Effector memory CD8-positive, alpha-beta T cell (primary cell): Measurements from ENCODE around the gene MARS1.
"Not testable (repeated sequence)": the region's sequence is repeated elsewhere in the genome, so short reads cannot be mapped to it uniquely, and the experiment has no call there.

ENCODE experiments used
- ATAC-seq: fragments of 150-1000 bp; cut with Tn5 transposase; replicated peaks from 2 replicates; pipeline ENCODE4 v1.10.0; 2021; ENCODE audit warnings: mild to moderate bottlenecking, moderate library complexity
- DNase-seq, 3 experiments: peaks; one replicate each; pipeline ENCODE4 v3.0.0; 2021
- H3K27ac Mint-ChIP-seq, 2 donors: one replicate each; pipeline ENCODE4 v1.8.0; 2022; ENCODE audit warnings: mild to moderate bottlenecking in 2 of 2, mixed read lengths in 2 of 2, moderate library complexity in 2 of 2
- H3K27me3 Mint-ChIP-seq, 2 donors: one replicate each; pipeline ENCODE4 v1.8.0; 2022; ENCODE audit warnings: mixed read lengths in 2 of 2
- H3K36me3 Mint-ChIP-seq: one replicate; pipeline ENCODE4 v1.8.0; 2022; ENCODE audit warnings: mild to moderate bottlenecking, moderate library complexity, mixed read lengths; ENCODE audit not compliant: insufficient read depth
- H3K4me1 Mint-ChIP-seq, 2 donors: one replicate each; pipeline ENCODE4 v1.8.0; 2022; ENCODE audit warnings: low read depth in 2 of 2, mixed read lengths in 2 of 2
- H3K4me3 Mint-ChIP-seq, 2 donors: one replicate each; pipeline ENCODE4 v1.8.0; 2022; ENCODE audit warnings: mild to moderate bottlenecking in 2 of 2, mixed read lengths in 2 of 2, moderate library complexity in 2 of 2
- H3K9me3 Mint-ChIP-seq, 2 donors: one replicate each; pipeline ENCODE4 v1.8.0; 2022; ENCODE audit warnings: mixed read lengths in 2 of 2

Gene MARS1

DNA sequence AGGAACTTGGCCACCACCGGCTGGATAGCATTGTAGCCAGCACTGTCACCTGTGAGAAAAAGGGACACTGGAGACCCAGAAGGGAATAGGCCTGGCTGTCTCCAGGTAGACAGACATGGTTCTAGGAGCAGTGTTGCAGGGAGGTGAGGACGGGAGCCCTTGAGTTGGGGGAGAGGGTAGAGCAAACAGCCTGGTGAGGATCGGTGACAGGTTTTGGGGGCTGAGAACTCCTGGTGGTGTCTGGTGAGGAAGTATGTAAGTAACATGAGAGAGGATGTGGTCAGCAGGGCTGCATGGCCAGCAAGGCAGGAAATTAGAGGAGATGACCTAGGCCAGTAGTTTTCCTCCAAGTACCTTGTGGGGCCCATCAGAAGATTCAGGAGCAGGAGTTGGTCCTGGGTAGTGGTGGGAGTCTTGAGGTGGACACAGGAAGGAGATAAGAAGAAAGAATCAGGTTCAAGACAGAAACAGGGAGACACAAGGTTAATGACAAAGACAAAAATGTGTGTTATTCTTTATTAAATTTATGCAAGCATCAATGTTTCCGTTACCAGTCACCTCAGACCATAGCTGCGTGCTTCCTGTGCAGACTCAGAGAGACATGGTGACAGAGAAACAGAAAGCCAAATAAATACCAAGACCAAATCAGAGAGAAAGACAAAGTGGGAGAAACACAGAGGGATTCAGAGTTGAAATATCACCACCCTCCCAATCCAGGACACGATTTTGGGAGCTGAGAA is 8.3 kb upstream of the MARS1 start, which contains the start of gene ARHGAP9:
TSS of gene ARHGAP9 (minus strand) at position 491 of the 740 bp plus-strand sequence. CDS start at position 31, 460 bp downstream.
- H3K4me3 Mint-ChIP-seq, result peak within 1 kb of the TSS; percentile 97 to 98
- peak within 1 kb of the TSS; percentile 96 to 98 for H3K27ac Mint-ChIP-seq
- no peaks in the 10 kb centered on the region for H3K27me3 Mint-ChIP-seq
- peak; percentile 53 to 72 (median 57) for DNase-seq
- H3K9me3 Mint-ChIP-seq, result no peaks in the 10 kb centered on the region
- H3K4me1 Mint-ChIP-seq, result peaks cover 64% of the 10 kb centered on the region in 2 donors
- peaks cover 54% of the 10 kb centered on the region for H3K36me3 Mint-ChIP-seq
- peak; percentile 67 for ATAC-seq

DNA sequence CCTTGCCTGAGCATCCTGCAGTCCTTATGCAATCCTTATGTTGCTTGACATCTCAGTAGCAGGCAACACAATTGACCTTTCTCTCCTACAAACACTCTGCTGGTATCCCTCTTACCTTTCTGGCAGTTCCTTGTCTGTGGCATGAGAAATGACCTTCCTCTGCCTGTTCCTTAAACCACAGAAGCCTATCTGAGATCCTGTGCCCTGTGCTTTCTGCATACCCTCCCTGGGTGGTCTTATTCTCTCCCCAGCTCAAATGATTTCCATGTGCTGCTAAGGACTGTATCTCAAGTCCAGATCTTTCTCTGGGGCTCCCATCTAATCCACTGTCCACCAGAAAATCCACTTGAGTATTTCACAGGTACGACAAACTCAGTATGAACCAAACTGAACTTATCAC is 6.2 kb upstream of the MARS1 start:
- DNase-seq (no peak), ATAC-seq (no peak)
- Mint-ChIP-seq H3K4me1 (peaks cover 51 to 53% of the 10 kb centered on the region in 2 donors), H3K27ac (peak overlapping the region; percentile 96 to 98), H3K4me3 (peak overlapping the region; percentile 6 to 98), H3K9me3 (no peaks in the 10 kb centered on the region), H3K36me3 (peaks cover 41% of the 10 kb centered on the region), H3K27me3 (no peaks in the 10 kb centered on the region)

DNA sequence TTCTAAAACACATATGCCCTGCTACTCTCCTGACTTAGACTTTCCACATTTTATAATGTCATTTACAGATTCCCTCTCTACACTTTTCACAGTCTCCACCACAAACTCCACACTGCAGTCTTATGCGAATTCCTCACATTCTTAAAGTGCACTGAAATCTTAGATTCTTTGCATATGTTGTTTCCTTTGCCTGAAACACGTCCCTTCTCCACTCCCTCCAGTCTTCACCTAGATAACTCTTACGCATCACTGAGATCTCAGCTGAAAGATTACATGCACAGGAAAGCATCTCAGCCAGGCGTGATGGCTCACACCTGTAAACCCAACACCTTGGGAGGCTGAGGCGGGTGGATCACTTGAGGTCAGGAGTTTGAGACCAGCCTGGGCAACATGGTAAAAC is 4.4 kb upstream of the MARS1 start:
- Mint-ChIP-seq H3K27ac (peak overlapping the region; percentile 1 to 75), H3K27me3 (no peaks in the 10 kb centered on the region), H3K4me1 (peaks cover 39 to 46% of the 10 kb centered on the region in 2 donors), H3K9me3 (no peaks in the 10 kb centered on the region), H3K4me3 (no peak overlapping the region), H3K36me3 (peaks cover 28% of the 10 kb centered on the region)
- DNase-seq (no peak), ATAC-seq (no peak)

DNA sequence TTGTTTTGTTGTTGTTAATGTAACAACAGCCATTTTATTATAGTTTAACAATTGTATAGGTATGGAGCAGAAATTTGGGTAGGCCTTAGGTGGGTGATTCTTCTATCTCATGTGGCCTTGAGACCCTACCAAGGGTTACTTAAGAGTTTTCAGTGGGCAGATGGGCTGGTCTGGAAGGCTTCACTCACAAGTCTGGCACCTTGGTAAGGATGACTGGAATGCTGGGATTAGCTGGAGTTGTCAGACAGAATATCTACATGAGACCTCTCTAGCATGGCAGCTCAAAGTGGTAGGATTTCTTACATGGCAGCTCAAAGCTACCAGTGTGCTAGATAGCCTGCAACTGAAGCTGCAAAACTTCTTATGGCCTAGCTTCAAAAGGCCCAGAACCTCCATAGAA is 2.2 kb upstream of the MARS1 start:
- Mint-ChIP-seq H3K4me1 (peaks cover 30% of the 10 kb centered on the region in 2 donors), H3K4me3 (no peak overlapping the region), H3K9me3 (no peaks in the 10 kb centered on the region), H3K27me3 (no peaks in the 10 kb centered on the region), H3K27ac (no peak overlapping the region), H3K36me3 (peaks cover 19% of the 10 kb centered on the region)
- DNase-seq (no peak), ATAC-seq (no peak)

GRCh38 chr12:57487055-57487596 is 742 bp upstream of the MARS1 start:
- ATAC-seq (no peak), DNase-seq (no peak)
- Mint-ChIP-seq H3K27ac (peak overlapping the region in 1 of 2 donors; percentile 84), H3K4me1 (peaks cover 22 to 23% of the 10 kb centered on the region in 2 donors), H3K27me3 (no peaks in the 10 kb centered on the region), H3K4me3 (peak overlapping the region; percentile 90 to 99), H3K9me3 (no peaks in the 10 kb centered on the region), H3K36me3 (peaks cover 31% of the 10 kb centered on the region)

DNA sequence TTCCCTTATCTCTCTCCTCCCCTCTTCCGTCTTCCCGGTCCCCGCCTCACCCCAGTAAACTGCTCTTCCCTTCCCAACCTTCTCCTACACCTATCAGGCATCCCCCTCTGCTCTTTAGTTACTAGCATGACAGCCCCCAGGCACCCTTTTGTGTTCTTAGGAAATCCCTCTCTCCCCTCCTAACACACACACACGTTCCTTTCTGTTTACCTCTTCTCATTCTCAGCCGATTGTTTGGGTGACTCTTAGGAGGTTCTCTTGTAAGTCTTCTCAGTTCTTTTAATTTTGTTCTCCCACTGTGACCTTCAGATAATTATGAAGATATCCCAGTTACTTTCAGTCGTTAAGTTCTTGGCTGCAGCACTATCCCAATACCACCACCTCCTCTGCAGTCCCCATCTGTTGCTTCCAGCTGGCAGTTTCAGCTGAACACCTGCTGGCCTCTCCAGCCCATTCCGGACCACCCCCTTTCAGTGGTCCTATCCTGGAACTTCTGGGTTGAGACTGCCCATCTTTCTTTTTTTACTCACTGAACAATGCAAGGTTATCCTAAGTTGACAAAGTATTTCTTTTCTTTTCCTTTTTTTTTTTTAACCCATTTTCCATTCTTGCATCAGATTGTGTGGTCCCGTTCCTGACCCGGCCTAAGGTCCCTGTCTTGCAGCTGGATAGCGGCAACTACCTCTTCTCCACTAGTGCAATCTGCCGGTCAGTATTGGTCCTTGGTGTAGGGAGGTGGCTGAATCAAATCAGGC is 711 bp downstream of the MARS1 start:
- peak overlapping the region; percentile 84 to 97 for H3K27ac Mint-ChIP-seq
- no peaks in the 10 kb centered on the region for H3K9me3 Mint-ChIP-seq
- H3K4me1 Mint-ChIP-seq, result peaks cover 19 to 23% of the 10 kb centered on the region in 2 donors
- H3K27me3 Mint-ChIP-seq, result no peaks in the 10 kb centered on the region
- no peak for ATAC-seq
- DNase-seq, result no peak
- H3K36me3 Mint-ChIP-seq, result peaks cover 40% of the 10 kb centered on the region
- peak overlapping the region; percentile 90 to 99 for H3K4me3 Mint-ChIP-seq

- H3K27me3 Mint-ChIP-seq, result no peaks in the 10 kb centered on the region
Observed at GRCh38 chr12:57489157-57489641, 1.3 kb downstream of the MARS1 start.

DNA sequence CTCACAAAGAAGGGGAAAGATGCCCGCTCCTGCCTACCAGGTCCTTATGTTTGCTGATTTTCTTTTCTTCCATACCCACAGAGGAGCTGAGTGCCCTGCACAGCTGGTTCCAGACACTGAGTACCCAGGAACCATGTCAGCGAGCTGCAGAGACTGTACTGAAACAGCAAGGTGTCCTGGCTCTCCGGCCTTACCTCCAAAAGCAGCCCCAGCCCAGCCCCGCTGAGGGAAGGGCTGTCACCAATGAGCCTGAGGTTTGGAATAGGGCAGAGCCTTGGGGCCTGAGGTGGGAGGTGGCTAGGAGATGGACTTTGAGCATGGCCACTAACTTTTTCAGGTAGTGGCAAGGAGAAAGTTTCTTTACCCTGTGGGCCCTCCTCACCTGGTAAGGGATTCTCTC is 2.3 kb downstream of the MARS1 start:
- DNase-seq, result no peak
- no peaks in the 10 kb centered on the region for H3K27me3 Mint-ChIP-seq
- no peak overlapping the region for H3K4me3 Mint-ChIP-seq
- peak overlapping the region in 1 of 2 donors; percentile 84 for H3K27ac Mint-ChIP-seq
- H3K9me3 Mint-ChIP-seq, result no peaks in the 10 kb centered on the region
- no peak for ATAC-seq
- peaks cover 19 to 23% of the 10 kb centered on the region in 2 donors for H3K4me1 Mint-ChIP-seq
- peaks cover 50% of the 10 kb centered on the region for H3K36me3 Mint-ChIP-seq

More at GRCh38 chr12:57489157-57489641, 1.3 kb downstream of the MARS1 start:
- Mint-ChIP-seq H3K27ac (peak overlapping the region; percentile 60 to 84), H3K36me3 (peaks cover 44% of the 10 kb centered on the region), H3K9me3 (no peaks in the 10 kb centered on the region), H3K4me1 (peaks cover 19 to 23% of the 10 kb centered on the region in 2 donors), H3K4me3 (peak overlapping the region; percentile 90 to 99)
- no peak for ATAC-seq
- DNase-seq, result no peak

DNA sequence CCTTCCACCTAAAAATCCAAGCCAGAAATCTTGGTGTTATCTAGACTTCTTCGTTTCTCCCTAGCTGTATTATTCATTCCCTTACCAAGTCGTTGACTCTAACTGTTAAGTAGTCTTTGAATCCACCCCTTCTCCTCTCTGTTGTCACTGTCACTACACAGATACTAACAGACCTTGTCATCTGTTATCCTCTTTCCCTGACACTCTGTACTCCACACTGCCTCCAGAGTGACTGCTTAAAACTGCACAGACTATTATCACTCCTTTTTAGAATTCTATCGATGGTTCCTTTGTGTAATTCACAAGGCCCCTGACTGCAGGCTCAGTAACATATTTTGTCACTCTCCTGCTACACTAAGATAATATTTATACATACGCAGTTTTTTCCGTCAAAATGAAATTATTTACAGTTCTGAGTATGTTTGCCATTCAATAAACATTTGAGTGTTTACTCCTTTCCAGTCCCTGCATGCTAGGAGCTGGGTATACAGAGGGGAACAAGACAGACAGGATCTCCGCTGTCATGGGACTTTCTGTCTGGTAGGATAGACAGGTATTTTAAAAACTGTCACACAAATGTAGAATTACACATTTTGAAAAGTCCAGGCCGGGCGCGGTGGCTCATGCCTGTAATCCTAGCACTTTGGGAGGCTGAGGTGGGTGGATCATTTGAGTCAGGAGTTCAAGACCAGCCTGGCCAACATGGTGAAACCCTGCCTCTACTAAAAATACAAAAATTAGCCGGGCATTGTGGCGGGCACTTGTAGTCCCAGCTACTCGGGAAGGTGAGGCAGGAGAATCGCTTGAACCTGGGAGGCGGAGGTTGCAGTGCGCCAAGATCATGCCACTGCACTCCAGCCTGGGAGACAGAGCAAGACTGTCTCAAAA is 3.8 kb downstream of the MARS1 start:
- peaks cover 19 to 23% of the 10 kb centered on the region in 2 donors for H3K4me1 Mint-ChIP-seq
- ATAC-seq (no peak), DNase-seq (no peak)
- H3K9me3 Mint-ChIP-seq, result no peaks in the 10 kb centered on the region
- H3K27ac Mint-ChIP-seq, result peak overlapping the region in 1 of 2 donors; percentile 50
- no peaks in the 10 kb centered on the region for H3K27me3 Mint-ChIP-seq
- H3K36me3 Mint-ChIP-seq, result peaks cover 58% of the 10 kb centered on the region
- H3K4me3 Mint-ChIP-seq, result no peak overlapping the region

- H3K4me1 Mint-ChIP-seq, result peaks cover 8 to 15% of the 10 kb centered on the region in 2 donors
- H3K36me3 Mint-ChIP-seq, result peaks cover 79% of the 10 kb centered on the region
- H3K9me3 Mint-ChIP-seq, ATAC-seq, H3K4me3 Mint-ChIP-seq, DNase-seq, H3K27me3 Mint-ChIP-seq, H3K27ac Mint-ChIP-seq: not testable (repeated sequence)
Observed at GRCh38 chr12:57495051-57495701, 7.3 kb downstream of the MARS1 start.

- H3K36me3 Mint-ChIP-seq, result peaks cover 78% of the 10 kb centered on the region
- no peaks in the 10 kb centered on the region for H3K9me3 Mint-ChIP-seq
- ATAC-seq, result no peak
- no peak overlapping the region for H3K27ac Mint-ChIP-seq
- H3K4me1 Mint-ChIP-seq, result peaks cover 7 to 16% of the 10 kb centered on the region in 2 donors
- no peak for DNase-seq
- no peaks in the 10 kb centered on the region for H3K27me3 Mint-ChIP-seq
- H3K4me3 Mint-ChIP-seq, result no peak overlapping the region
Observed at GRCh38 chr12:57496822-57497221, 9.0 kb downstream of the MARS1 start.
